SK-MEL-5 (cell line): ENCODE measurements around the gene MTMR2. TPM values are rescaled to one million over a fixed set of nuclear protein-coding genes. Genes with fewer than 3 reads are reported as not detected.

ENCODE experiments used
- DNase-seq: peaks from one replicate; pipeline ENCODE4 v3.0.0-alpha.2; 2016; ENCODE audit warnings: low read depth, low spot score
- in situ Hi-C: cut with HindIII; loops from 2 replicates; pipeline ENCODE4 v1.10.0; 2016; ENCODE audit warnings: low sequenced_read_pairs, high pct_unique_total_duplicates, low pct_unique_long_range_greater_than_20kb
- small RNA-seq, 2 experiments: library from RNA; depleted of rRNA; stranded (forward); fragments of <200 nt; gene quantifications; one replicate each; pipeline ENCODE3, GENCODE V24; 2014
- total RNA-seq: library from RNA; depleted of rRNA; stranded (reverse); fragments of >200 nt; shearing (Covaris generic); gene quantifications from 2 replicates; pipeline ENCODE4 v1.2.3, GENCODE V29; 2014; rRNA removed

The MTMR2 gene
- total RNA-seq, 1 experiment from 2014 or later, result 17.8 TPM

GRCh38 chr11:95799546-95799945 is 124.4 kb downstream of the MTMR2 start:
- in situ Hi-C loops, result no loop called here
- no peak for DNase-seq

DNA sequence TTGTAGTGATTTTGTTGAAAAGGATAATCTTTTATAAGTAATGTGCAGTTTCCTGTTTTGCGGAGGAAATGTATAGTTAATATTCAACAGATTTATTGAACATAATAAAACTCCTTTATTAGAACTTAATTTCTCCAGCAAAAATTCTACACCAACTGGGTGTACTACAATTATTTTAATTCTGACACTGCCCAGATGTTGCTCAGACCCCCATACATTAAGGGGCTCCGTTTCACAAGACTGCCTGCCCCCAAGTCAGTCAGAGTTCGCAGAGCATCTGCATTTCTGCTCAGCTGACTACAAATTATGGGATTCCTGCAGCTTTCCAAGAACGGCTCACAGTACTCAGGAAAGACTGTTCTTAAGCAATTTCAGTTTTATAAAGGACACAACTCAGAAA is 127.4 kb downstream of the MTMR2 start:
- in situ Hi-C loops, result no loop called here
- DNase-seq, result no peak

DNA sequence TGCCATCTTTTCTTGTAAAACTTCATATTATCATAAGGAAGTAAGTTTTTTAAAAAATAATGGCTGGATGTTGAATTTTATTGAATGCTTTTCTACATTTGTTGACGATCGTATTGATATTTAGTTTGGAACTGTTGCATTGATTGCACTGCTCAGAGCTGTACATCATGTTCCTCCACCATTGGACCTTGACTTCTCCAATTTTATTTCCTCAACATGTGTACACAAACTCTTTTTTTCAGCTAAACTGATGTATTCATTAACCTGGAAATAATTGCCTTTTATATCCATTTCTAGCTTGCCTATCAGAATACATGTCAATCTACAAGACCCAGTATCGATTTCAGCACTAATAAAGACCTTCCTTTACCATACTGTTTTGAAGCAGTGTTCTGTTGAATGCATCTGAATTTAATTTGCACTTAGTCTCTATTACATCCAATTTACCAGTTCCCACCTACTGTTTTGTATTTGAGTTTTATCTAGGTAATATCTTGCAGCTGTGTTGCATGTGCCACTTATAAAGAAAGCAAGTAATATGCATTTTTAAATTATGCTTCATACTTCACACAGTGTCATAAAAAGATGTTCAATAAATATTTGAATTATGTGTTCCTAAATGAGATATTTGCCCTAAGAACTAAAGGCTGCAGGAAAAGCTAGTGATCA is 128.1 kb downstream of the MTMR2 start:
- in situ Hi-C loops, result no loop called here
- DNase-seq, result no peak

GRCh38 chr11:95794086-95794485 is 129.8 kb downstream of the MTMR2 start:
- in situ Hi-C loops, result no loop called here
- no peak for DNase-seq

DNA sequence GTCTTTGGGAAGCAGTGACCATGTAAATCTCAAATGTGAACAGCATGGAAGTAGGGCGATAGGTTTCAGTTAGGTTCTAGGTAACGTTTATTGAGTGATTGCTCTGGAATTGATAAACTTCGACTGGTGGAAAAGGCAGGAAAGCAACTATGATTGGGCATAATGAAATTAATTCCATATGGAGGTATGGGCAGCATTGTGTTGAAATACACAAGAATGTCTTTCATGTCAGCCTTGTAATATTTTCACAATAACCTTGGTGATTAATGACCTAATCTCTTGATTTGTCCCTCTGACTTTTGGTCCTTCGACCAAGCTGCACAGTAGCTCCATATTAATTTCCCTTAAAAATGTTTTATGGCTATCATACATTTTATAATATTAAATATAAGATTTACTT is 130.8 kb downstream of the MTMR2 start:
- in situ Hi-C loops, result no loop called here
- DNase-seq, result no peak

- in situ Hi-C loops, result no loop called here
- no peak for DNase-seq
These were observed 131.2 kb downstream of the MTMR2 start for GRCh38 chr11:95792700-95793099.

DNA sequence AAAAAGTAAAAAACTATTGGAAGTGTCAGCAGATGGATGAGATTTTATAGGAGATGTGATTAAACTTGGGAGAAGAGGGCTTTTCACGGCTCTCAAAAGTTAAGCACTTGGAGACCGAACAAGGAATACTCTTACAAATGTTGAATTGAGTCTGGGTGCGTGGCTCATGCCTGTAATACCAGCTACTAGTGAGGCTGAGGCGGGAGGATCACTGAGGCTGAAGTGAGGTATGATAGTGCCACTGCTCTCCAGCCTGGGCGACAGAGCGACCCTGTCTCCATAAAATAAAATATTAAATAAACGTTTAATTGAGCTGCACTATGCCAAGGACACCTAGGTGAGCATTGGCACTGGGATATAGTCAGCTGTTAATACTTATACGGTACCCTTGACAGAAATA is 131.7 kb downstream of the MTMR2 start:
- in situ Hi-C loops, result no loop called here

DNA sequence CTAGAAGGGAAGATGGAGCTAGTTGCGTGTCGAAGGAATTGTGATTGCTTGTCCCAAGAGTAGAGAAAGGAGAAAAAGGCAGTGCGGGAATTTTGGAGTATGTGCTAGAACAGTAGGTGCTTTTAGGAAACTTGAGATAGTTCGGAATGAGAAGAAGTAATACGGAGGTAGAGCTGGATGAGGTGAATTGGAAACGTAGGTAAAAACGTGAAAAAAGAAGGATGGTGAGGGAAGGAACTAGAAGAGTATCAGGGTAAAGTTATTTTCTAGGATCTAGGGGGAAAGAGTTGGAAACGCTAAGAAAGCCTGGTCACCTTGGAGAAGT is 132.2 kb downstream of the MTMR2 start:
- in situ Hi-C loops, result no loop called here
- DNase-seq, result no peak

More for the DNA sequence above, 131.7 kb downstream of the MTMR2 start:
- no peak for DNase-seq

DNA sequence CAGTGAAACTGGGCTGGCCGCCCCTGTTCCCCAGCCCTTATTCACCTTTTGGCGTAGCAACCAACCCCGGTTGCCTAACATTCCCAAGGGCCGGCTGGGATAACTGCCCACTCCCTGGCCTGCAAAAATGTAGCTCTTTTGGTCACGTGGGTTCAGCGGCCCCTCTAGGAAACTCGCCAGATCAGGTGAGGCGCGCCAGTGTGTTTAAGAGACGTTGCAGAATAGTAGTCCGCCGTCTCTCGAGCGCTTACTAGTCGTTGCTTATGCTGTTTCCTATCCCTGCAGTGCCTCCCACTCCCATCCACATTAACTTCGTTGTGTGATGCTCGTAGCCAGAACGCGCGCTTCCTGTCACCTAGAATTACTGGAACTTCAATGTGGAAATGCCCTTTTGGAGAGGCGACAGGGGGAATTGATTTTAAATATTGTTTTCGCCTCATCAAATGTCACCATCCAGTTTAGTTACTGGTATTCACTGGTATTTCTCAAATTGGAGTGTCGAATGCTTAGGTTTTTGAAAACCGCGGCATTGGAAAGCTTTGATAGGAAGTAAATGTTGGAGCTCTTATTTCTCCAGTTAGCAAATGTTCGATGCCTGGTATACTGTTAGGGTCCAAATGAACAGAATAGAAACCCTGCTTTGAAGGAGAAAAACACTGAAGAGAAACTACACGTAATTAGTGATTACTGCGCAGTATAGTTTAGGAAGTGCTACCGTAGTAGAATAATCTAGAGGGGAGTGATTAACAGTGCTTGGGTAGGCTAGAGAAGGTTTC is 132.8 kb downstream of the MTMR2 start:
- in situ Hi-C loops, result no loop called here
- DNase-seq, result peak; percentile 57

DNA sequence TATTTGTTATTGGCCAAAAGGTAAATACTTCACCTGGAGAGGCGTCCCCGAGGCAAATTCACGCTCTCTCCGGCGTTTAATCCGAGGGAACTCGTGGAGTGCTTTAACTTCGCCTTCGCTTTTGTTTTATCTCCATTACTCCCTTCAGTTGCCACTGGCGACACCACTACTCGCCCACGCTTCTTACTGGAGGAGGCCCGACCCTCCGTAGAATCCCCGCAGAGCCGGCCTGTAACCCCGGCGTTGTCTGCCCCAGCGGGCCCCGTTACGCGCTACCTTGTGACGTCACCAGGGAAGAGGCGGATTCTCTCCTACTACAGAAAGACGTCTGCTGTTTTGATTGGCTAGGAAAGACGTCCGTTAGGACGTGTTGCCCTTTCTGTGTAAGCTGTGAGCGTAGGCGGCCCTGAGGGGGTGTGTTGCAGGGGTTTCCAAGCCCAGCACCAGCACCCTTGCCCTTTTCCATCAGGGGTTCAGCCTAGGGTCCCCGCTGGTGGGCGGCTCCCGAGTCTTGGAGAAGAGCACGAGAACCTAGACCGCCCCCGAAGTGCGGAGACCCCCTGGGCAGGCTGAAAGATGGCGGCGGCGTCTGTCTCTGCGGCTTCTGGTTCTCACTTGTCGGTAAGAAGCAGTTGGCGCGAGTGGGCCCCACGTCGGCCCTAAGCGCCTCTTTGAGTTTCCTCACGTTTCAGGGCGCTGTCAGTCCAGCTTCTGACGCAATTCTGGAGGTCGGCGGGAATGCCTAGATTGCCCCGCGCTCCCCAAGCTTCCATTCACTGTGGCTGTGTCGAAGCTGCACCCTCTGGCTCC is 133.6 kb downstream of the MTMR2 start, which contains the start of gene CEP57:
Gene CEP57 (plus strand): TSS at position 376 of the 810 bp plus-strand sequence. CDS start 201 bp downstream, at position 577.
- in situ Hi-C loops, result no loop called here
- DNase-seq, result peak; percentile 97

DNA sequence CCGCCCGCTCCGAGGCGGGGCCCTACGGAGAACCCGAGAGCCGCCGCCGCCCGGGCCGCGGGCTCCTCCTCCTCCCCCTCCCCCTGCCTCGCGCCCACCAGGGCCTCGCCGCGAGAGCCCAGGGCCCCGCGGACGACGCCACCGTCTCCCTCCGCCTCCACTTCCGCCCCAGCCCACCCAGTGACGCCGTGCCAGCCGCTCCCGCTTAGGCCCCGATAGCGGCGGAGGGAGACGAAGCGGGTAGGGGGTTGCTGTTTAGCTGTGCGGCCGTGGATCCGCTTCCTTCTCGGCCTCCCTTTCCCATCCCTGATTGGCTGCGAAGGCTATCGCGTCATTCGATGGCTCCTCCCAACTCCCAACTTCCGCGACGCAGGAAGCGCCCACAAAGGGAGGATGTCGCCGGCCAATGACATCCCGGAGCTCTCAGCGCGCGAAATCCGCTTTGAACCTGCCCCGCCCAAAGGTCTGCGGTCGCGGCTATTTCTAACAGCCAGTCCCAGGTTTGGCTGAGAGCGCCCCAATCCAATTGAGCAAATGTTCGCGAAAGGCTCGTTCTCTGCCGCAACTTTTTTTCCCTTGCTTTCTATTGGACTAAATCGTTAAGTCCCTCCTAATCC is 134.3 kb downstream of the MTMR2 start, which contains the start of gene FAM76B:
Gene FAM76B (minus strand): TSS at position 277 of the 617 bp plus-strand sequence. CDS start 304 bp downstream, outside the sequence.
- in situ Hi-C loops, result no loop called here
- DNase-seq, result peak; percentile 96

GRCh38 chr11:95788921-95789505 is 134.9 kb downstream of the MTMR2 start:
- DNase-seq, result peak; percentile 9
- in situ Hi-C loops, result no loop called here

Small RNA genes within 50 kb of the gene (small RNA-seq; reads per million reads assigned to genes)
- 0 to 0.86 reads per million in 2 experiments for gene RNA5SP345

Other genes with a start within 250 kb of the MTMR2 start
- 16.2 and 19.2 TPM in 2 replicates for gene FAM76B, start 134.3 kb downstream of the MTMR2 start, total RNA-seq
- gene CEP57, start 133.6 kb downstream of the MTMR2 start, total RNA-seq, result 36.0 and 36.9 TPM in 2 replicates